HCT116 (cell line): Measurements from ENCODE around the gene ELOVL5. TPM values are rescaled to one million over a fixed set of nuclear protein-coding genes. Genes with fewer than 3 reads are reported as not detected.

ENCODE experiments used
- ATAC-seq: fragments of 200-7000 bp; cut with Tn5 transposase; 2 replicates; pipeline ENCODE4 v1.9.1; 2020; ENCODE audit warnings: mild to moderate bottlenecking, moderate library complexity
- BruUV-seq: library from RNA; stranded (reverse); fragments of 400-500 nt; replicated peaks from 2 replicates; lab custom pipeline; 2021; lab: Mats Ljungman, UMichigan
- CTCF ChIA-PET: fragments of 300-600 bp; sonication (Branson Sonifier 250); formaldehyde crosslinking; loops from one replicate; lab custom pipeline; 2021; ENCODE audit warnings: antibody characterized with exemption; lab: Charles Lee
- POLR2A ChIA-PET: fragments of 300-600, 350-600 bp; sonication (Branson Sonifier 250); formaldehyde crosslinking; loops from one replicate; lab custom pipeline; 2021; ENCODE audit warnings: antibody characterized with exemption; lab: Charles Lee
- RAD21 ChIA-PET, 2 experiments: fragments of 300-600 bp; sonication (Branson Sonifier 250); formaldehyde crosslinking; loops; one replicate each; lab custom pipeline; 2023; ENCODE audit warnings: low total read pairs in 2 of 2; ENCODE audit not compliant: uncharacterized antibody in 2 of 2, unreplicated experiment in 2 of 2, low non-redundant PET in 1 of 2; lab: Charles Lee
- DNase-seq: peaks from one replicate; pipeline ENCODE4 v3.0.0-alpha.2; 2010; ENCODE audit warnings: low read depth, low spot score
- H2AFZ ChIP-seq: fragments of 200-600 bp; shearing (Covaris generic), sonication (generic); 2 replicates; pipeline ENCODE4 v1.6.1; 2017; ENCODE audit warnings: low read depth, mixed run types, mixed read lengths, antibody characterized with exemption, low read length; ENCODE audit not compliant: poor library complexity, severe bottlenecking
- H3K27ac ChIP-seq: 2 replicates; pipeline ENCODE4 v1.5.1; 2012; ENCODE audit warnings: low read depth, low read length
- H3K27me3 ChIP-seq: fragments of 200-600 bp; sonication (generic); 2 replicates; pipeline ENCODE4 v1.6.1; 2016; ENCODE audit warnings: mixed run types, low read length, mixed read lengths; ENCODE audit not compliant: insufficient read depth
- H3K36me3 ChIP-seq, 2 experiments: fragments of 200-500 bp in 1 of 2; fragments of 200-600 bp in 1 of 2; sonication (Bioruptor generic) in 1 of 2; sonication (generic) in 1 of 2; 2 replicates each; pipeline versions ENCODE4 v1.5.1 to v1.6.1; 2014 to 2016; ENCODE audit warnings: low read length in 2 of 2, inconsistent platforms in 1 of 2, mixed read lengths in 1 of 2, mixed run types in 1 of 2; ENCODE audit not compliant: insufficient read depth in 2 of 2, control insufficient read depth in 1 of 2
- H3K4me1 ChIP-seq, 2 experiments: fragments of 200-600 bp in 1 of 2; sonication (generic) in 1 of 2; 2 replicates each; pipeline versions ENCODE4 v1.5.1 to v1.6.1; 2012 to 2017; ENCODE audit warnings: low read length in 2 of 2, inconsistent platforms in 1 of 2, mild to moderate bottlenecking in 1 of 2, mixed read lengths in 1 of 2, mixed run types in 1 of 2, moderate library complexity in 1 of 2; ENCODE audit not compliant: insufficient read depth in 2 of 2, control insufficient read depth in 1 of 2
- H3K4me2 ChIP-seq: fragments of 200-600 bp; sonication (generic); 2 replicates; pipeline ENCODE4 v1.6.1; 2017; ENCODE audit warnings: mixed run types, low read length, mixed read lengths
- H3K4me3 ChIP-seq, 2 experiments: fragments of 200-600 bp in 1 of 2; sonication (generic) in 1 of 2; replicated peaks in 1 of 2; 2 replicates each; pipeline ENCODE4 v1.5.1; 2011 to 2016; ENCODE audit warnings: low read length in 2 of 2, control low read depth in 1 of 2, low read depth in 1 of 2, mild to moderate bottlenecking in 1 of 2, mixed read lengths in 1 of 2, mixed run types in 1 of 2
- H3K79me2 ChIP-seq: fragments of 200-600 bp; sonication (generic); 2 replicates; pipeline ENCODE4 v1.6.1; 2017; ENCODE audit warnings: mild to moderate bottlenecking, mixed run types, low read length, moderate library complexity, mixed read lengths; ENCODE audit not compliant: insufficient read depth
- H3K9ac ChIP-seq: fragments of 200-600 bp; sonication (generic); 2 replicates; pipeline ENCODE4 v1.6.1; 2016; ENCODE audit warnings: low read length, mixed read lengths
- H3K9me2 ChIP-seq: fragments of 200-600 bp; sonication (generic), shearing (Covaris generic); 2 replicates; pipeline ENCODE4 v1.6.1; 2017; ENCODE audit warnings: mixed run types, mild to moderate bottlenecking, moderate library complexity; ENCODE audit not compliant: insufficient read depth
- H3K9me3 ChIP-seq, 2 experiments: fragments of 200-500 bp in 1 of 2; fragments of 200-600 bp in 1 of 2; sonication (Bioruptor generic) in 1 of 2; sonication (generic) in 1 of 2; 2 replicates each; pipeline ENCODE4 v1.6.1; 2014 to 2017; ENCODE audit warnings: low read length in 2 of 2, mixed read lengths in 2 of 2, inconsistent platforms in 1 of 2, low read depth in 1 of 2, mild to moderate bottlenecking in 1 of 2, mixed run types in 1 of 2, moderate library complexity in 1 of 2; ENCODE audit not compliant: control insufficient read depth in 1 of 2, insufficient read depth in 1 of 2
- H4K20me1 ChIP-seq: fragments of 200-600 bp; sonication (generic), shearing (Covaris generic); 2 replicates; pipeline ENCODE4 v1.6.1; 2017; ENCODE audit warnings: mixed run types, mild to moderate bottlenecking, moderate library complexity; ENCODE audit not compliant: insufficient read depth
- ATF3 ChIP-seq: IDR thresholded peaks from 2 replicates; pipeline ENCODE4 v1.6.1; 2012
- CBX3 ChIP-seq: IDR thresholded peaks from 2 replicates; pipeline ENCODE4 v1.6.1; 2012; ENCODE audit warnings: low read depth
- CEBPB ChIP-seq: IDR thresholded peaks from 2 replicates; pipeline ENCODE4 v1.6.1; 2012; ENCODE audit warnings: low read depth
- MAX ChIP-seq: IDR thresholded peaks from 2 replicates; pipeline ENCODE4 v1.6.1; 2012
- POLR2A ChIP-seq: IDR thresholded peaks from 2 replicates; pipeline ENCODE4 v1.7.0; 2011; ENCODE audit warnings: borderline replicate concordance; ENCODE audit not compliant: insufficient read depth, insufficient read length; ENCODE audit errors: extremely low read depth
- RAD21 ChIP-seq: IDR thresholded peaks from 2 replicates; pipeline ENCODE4 v1.6.1; 2012; ENCODE audit warnings: low read depth, mild to moderate bottlenecking
- SP1 ChIP-seq: IDR thresholded peaks from 2 replicates; pipeline ENCODE4 v1.6.1; 2012; ENCODE audit warnings: low read depth
- YY1 ChIP-seq: IDR thresholded peaks from 2 replicates; pipeline ENCODE4 v1.6.1; 2011; ENCODE audit warnings: low read length, low read depth, moderate library complexity, mild to moderate bottlenecking; ENCODE audit not compliant: insufficient replicate concordance; ENCODE audit errors: extremely low read depth
- ZFX ChIP-seq: fragments of 450-650 bp; IDR thresholded peaks from 2 replicates; pipeline ENCODE4 v1.6.1; 2017
- intact Hi-C: fragments of 100-400 bp; cut with micrococcal nuclease; formaldehyde crosslinking; loops from 2 replicates; pipeline ENCODE4 v1.10.0; 2022
- total RNA-seq: library from RNA; stranded (reverse); gene quantifications from one replicate; pipeline ENCODE4 v1.2.1, GENCODE V29; 2021; ENCODE audit not compliant: unreplicated experiment

The ELOVL5 gene
- total RNA-seq, 1 experiment from 2014 or later: 85.3 TPM

DNA sequence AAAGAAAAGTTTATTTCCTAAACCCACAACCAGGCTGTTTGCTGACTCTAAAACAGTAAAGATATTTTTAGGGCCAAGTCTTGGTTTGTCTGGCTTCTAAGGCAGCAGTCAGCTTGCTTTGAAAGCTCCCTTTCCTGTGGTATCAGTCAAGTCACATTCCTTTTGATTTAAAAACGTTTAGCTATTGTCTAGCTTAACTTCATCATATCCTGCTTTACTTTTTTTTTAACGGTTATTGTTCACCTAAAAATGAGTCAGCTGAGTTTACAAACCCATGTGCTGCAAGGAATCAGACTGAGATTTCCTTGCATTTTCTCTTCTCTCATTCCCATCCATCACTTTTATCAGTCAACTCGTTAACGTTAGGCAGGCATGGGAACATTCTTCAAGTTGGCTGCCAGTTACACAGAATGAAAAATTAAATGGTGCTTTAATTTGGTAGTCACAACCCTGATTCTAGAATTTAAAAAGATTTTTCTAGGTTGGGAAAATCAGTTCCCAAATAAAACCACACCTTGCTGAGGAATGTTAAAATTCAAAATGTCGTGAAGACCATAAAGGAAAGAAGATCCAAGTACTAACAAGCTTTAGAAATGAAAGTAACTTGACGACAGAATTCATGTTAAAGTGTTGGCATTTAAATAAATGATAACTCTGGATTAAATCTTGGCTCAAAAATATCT, 45.9 kb downstream of the ELOVL5 start (continued):
- TF ChIP-seq RAD21: no peak
- TF ChIP-seq POLR2A: no peak
- TF ChIP-seq MAX: no peak
- no peak for TF ChIP-seq CEBPB

DNA sequence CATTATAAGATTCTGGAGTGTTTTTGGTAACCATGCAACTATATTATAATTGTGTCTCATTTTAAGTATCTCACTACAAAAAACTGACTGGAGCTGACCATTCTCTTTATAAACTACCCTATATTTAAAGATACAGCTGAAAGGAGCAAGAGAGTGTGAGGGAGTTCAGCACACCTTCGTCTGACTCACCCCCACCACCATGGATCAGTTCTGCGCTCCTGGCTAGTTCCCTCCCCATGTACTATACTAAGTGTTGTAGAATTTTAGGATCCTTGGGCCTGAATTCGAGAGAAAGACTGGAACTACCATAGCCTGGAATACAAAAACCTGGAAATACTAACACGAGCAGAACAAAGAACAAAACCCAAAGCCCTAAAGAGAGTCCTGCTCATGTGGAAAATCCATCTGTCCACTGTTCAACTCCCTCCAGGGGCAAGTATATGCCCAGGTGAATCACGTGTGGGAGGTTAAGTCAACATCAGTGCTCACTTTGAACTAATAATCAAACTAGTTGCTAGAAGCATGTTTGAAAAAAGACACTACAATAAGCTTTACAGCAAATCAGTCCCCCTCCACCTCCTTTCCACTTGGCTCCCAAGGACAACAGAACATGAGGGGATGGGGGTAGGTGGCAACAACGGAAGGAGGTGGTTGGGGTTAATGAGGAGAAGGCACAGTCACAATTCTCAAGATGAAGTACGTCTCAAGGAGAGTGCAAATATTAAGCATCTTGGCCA, 46.8 kb downstream of the ELOVL5 start:
- no peak for TF ChIP-seq ATF3
- no peak for TF ChIP-seq ZFX
- no peak for TF ChIP-seq YY1
- no peak for TF ChIP-seq CBX3
- TF ChIP-seq POLR2A: no peak
- no peak for TF ChIP-seq SP1
- TF ChIP-seq, all 23 proteins: peak for 0
- H4K20me1 ChIP-seq: no peaks in the 10 kb centered on the region
- CTCF ChIA-PET: no interaction called here
- no peaks in the 10 kb centered on the region for H3K36me3 ChIP-seq
- H3K4me2 ChIP-seq: no peak overlapping the region
- H3K4me1 ChIP-seq: peaks cover 4 to 15% of the 10 kb centered on the region in 2 experiments; a peak in 3 of 4 replicates
- H3K27ac ChIP-seq: no peak overlapping the region
- H3K79me2 ChIP-seq: peaks cover 63% of the 10 kb centered on the region
- DNase-seq (no peak), ATAC-seq (no peak)
- no peak overlapping the region for H3K4me3 ChIP-seq
- no peak overlapping the region for H3K9ac ChIP-seq
- intact Hi-C loops: no loop called here
- no peaks in the 10 kb centered on the region for H3K9me2 ChIP-seq
- no peak overlapping the region for H2AFZ ChIP-seq
- no peaks in the 10 kb centered on the region for H3K9me3 ChIP-seq
- BruUV-seq: no TSS peak
- RAD21 ChIA-PET: no interaction called here
- POLR2A ChIA-PET: no interaction called here
- no peaks in the 10 kb centered on the region for H3K27me3 ChIP-seq
